ENCODE results near the gene TMEM167B. TPM values are rescaled to one million over a fixed set of nuclear protein-coding genes. Genes with fewer than 3 reads are reported as not detected.

Gene TMEM167B
- total and polyA plus RNA-seq, 2 donors (not counting 1 experiment from before 2014, with no cell fraction given): 12.0 to 40.9 TPM

- Mint-ChIP-seq H3K27ac (no peak overlapping the region), H3K9me3 (ENCODE audit: insufficient read depth) (no peaks in the 10 kb centered on the region), H3K4me1 (peaks cover 31% of the 10 kb centered on the region), H3K4me3 (no peak overlapping the region), H3K27me3 (no peaks in the 10 kb centered on the region)
- intact Hi-C loops (cut with micrococcal nuclease): loop anchor here (5.0 to 10.0 kb wide), 3 partner anchors 217 to 540 kb away; partner anchors contain the start of genes GPSM2 and STXBP3
- Histone ChIP-seq H3K9me3 (ENCODE audit: control extremely low read depth in 1 of 3, control insufficient read depth in 2 of 3, insufficient read depth in 1 of 3, low read length in 2 of 3) (peaks cover 0 to 10% (median 0%) of the 10 kb centered on the region in 3 donors), H3K4me2 (replicated peaks; ENCODE audit: low read depth, low read length, poor library complexity, severe bottlenecking) (no peak overlapping the region), H4K20me1 (ENCODE audit: control insufficient read depth, insufficient read depth, low read length, poor library complexity, severe bottlenecking) (no peaks in the 10 kb centered on the region), H3K4me3 (ENCODE audit: control extremely low read depth in 1 of 5, extremely low read depth in 1 of 5, insufficient read depth in 1 of 5, low read depth in 2 of 5, low read length in 4 of 5) (no peak overlapping the region), H3K79me2 (ENCODE audit: control insufficient read depth, insufficient read depth, low read length) (peaks cover 58% of the 10 kb centered on the region), H3K27me3 (replicated peaks in 1 of 4; ENCODE audit: control extremely low read depth in 1 of 4, control insufficient read depth in 3 of 4, insufficient read depth in 4 of 4, low read length in 3 of 4) (no peaks in the 10 kb centered on the region), H3K27ac (ENCODE audit: low read length in 2 of 2) (no peak overlapping the region), H2AFZ (ENCODE audit: insufficient read depth, low read depth, low read length, poor library complexity, severe bottlenecking) (no peak overlapping the region), H3K9ac (ENCODE audit: low read length) (no peak overlapping the region), H3K36me3 (replicated peaks in 1 of 2; ENCODE audit: control extremely low read depth in 1 of 2, control insufficient read depth in 1 of 2, extremely low read depth in 1 of 2, insufficient read depth in 2 of 2, low read length in 1 of 2) (peaks cover 0 to 23% of the 10 kb centered on the region in 2 experiments), H3K4me1 (ENCODE audit: control insufficient read depth in 2 of 2, insufficient read depth in 2 of 2, low read length in 2 of 2) (peaks cover 25 to 29% of the 10 kb centered on the region in 2 donors)
- ChIA-PET CTCF (no interaction called here), POLR2A (no interaction called here)
- DNase-seq: no peak
- no peak for ATAC-seq (ENCODE audit: low read depth)
- 100% methylated on average over 1 of the region's 7 CpGs for whole genome bisulfite sequencing (ENCODE audit: insufficient coverage)
- no peak for TF ChIP-seq EZH2 (IDR thresholded peaks at IDR 0.05; ENCODE audit: borderline replicate concordance, insufficient read depth, low read depth, low read length, poor library complexity, severe bottlenecking)
- TF ChIP-seq, protein P1, sequence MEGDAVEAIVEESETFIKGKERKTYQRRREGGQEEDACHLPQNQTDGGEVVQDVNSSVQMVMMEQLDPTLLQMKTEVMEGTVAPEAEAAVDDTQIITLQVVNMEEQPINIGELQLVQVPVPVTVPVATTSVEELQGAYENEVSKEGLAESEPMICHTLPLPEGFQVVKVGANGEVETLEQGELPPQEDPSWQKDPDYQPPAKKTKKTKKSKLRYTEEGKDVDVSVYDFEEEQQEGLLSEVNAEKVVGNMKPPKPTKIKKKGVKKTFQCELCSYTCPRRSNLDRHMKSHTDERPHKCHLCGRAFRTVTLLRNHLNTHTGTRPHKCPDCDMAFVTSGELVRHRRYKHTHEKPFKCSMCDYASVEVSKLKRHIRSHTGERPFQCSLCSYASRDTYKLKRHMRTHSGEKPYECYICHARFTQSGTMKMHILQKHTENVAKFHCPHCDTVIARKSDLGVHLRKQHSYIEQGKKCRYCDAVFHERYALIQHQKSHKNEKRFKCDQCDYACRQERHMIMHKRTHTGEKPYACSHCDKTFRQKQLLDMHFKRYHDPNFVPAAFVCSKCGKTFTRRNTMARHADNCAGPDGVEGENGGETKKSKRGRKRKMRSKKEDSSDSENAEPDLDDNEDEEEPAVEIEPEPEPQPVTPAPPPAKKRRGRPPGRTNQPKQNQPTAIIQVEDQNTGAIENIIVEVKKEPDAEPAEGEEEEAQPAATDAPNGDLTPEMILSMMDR (IDR thresholded peaks at IDR 0.05): no peak
Measured at GRCh38 chr1:109094377-109094803, 3.8 kb downstream of the TMEM167B start.

- Histone ChIP-seq H3K9ac (ENCODE audit: low read length) (no peak overlapping the region), H3K36me3 (replicated peaks in 1 of 2; ENCODE audit: control extremely low read depth in 1 of 2, control insufficient read depth in 1 of 2, extremely low read depth in 1 of 2, insufficient read depth in 2 of 2, low read length in 1 of 2) (peaks cover 0 to 23% of the 10 kb centered on the region in 2 experiments), H3K79me2 (ENCODE audit: control insufficient read depth, insufficient read depth, low read length) (peaks cover 58% of the 10 kb centered on the region), H3K9me3 (ENCODE audit: control extremely low read depth in 1 of 3, control insufficient read depth in 2 of 3, insufficient read depth in 1 of 3, low read length in 2 of 3) (peaks cover 0 to 6% (median 0%) of the 10 kb centered on the region in 3 donors), H4K20me1 (ENCODE audit: control insufficient read depth, insufficient read depth, low read length, poor library complexity, severe bottlenecking) (no peaks in the 10 kb centered on the region), H3K27ac (ENCODE audit: low read length in 2 of 2) (no peak overlapping the region), H3K4me3 (ENCODE audit: control extremely low read depth in 1 of 5, extremely low read depth in 1 of 5, insufficient read depth in 1 of 5, low read depth in 2 of 5, low read length in 4 of 5) (no peak overlapping the region), H3K27me3 (replicated peaks in 1 of 4; ENCODE audit: control extremely low read depth in 1 of 4, control insufficient read depth in 3 of 4, insufficient read depth in 4 of 4, low read length in 3 of 4) (no peaks in the 10 kb centered on the region), H3K4me1 (ENCODE audit: control insufficient read depth in 2 of 2, insufficient read depth in 2 of 2, low read length in 2 of 2) (peaks cover 23 to 30% of the 10 kb centered on the region in 2 donors), H3K4me2 (replicated peaks; ENCODE audit: low read depth, low read length, poor library complexity, severe bottlenecking) (no peak overlapping the region), H2AFZ (ENCODE audit: insufficient read depth, low read depth, low read length, poor library complexity, severe bottlenecking) (no peak overlapping the region)
- no peaks in the 10 kb centered on the region for H3K9me3 Mint-ChIP-seq (ENCODE audit: insufficient read depth)
- TF ChIP-seq, protein P1 (IDR thresholded peaks at IDR 0.05): no peak
- TF ChIP-seq EZH2 (IDR thresholded peaks at IDR 0.05; ENCODE audit: borderline replicate concordance, insufficient read depth, low read depth, low read length, poor library complexity, severe bottlenecking): no peak
- H3K4me3 Mint-ChIP-seq: no peak overlapping the region
- DNase-seq (no peak), ATAC-seq (ENCODE audit: low read depth) (no peak)
- intact Hi-C loops (cut with micrococcal nuclease): loop anchor here (5.0 to 10.0 kb wide), 3 partner anchors 218 to 540 kb away; partner anchors contain the start of genes GPSM2 and STXBP3
- CTCF ChIA-PET: no interaction called here
- H3K27ac Mint-ChIP-seq: no peak overlapping the region
- peaks cover 30% of the 10 kb centered on the region for H3K4me1 Mint-ChIP-seq
- POLR2A ChIA-PET: no interaction called here
- H3K27me3 Mint-ChIP-seq: no peaks in the 10 kb centered on the region
- 100% methylated on average over 1 of the region's 1 CpG for WGBS (ENCODE audit: insufficient coverage)
Measured at GRCh38 chr1:109094871-109095270, 4.3 kb downstream of the TMEM167B start.
